ENCODE measurements around the gene ATF6B. TPM values are rescaled to one million over a fixed set of nuclear protein-coding genes. Genes with fewer than 3 reads are reported as not detected.
A peak's percentile ranks its signal among the peaks of the same experiment; 100 is the strongest.

ATF6B gene
- total and polyA plus RNA-seq, 4 experiments from 2014 or later: 11.4 to 154 (median 89.2) TPM

DNA sequence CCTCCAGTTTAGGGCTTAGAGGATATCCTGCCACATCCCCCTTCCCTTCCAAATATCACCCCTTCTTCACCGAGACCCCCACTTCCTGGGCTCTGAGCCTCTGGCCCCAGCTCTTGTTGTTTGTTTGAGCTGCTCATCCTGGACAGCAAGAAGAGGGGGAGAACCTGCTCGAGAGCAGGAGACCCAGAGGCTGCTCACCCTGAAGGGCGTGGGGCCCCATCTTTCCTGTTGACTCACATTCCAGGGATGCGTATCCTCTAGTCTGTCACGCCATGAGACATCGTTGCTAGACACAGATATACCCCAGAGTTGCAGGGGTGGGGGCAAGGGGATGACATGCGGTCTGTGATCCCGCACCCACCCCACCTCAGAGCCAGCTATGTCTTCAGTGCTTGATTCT is 13.2 kb downstream of the ATF6B start:
- no peak for DNase-seq
- H3K4me1 Mint-ChIP-seq: peaks cover 6 to 16% (median 10%) of the 10 kb centered on the region in 4 donors
- ChIA-PET POLR2A (ENCODE audit: partially characterized antibody) (no interaction called here), CTCF (ENCODE audit: partially characterized antibody) (interaction anchor here (0.7 kb wide), 1 partner anchor 1379 kb away, joined by 5 read pairs; no protein-coding TSS in a partner anchor)
- Histone ChIP-seq H3K9me3 (ENCODE audit: control insufficient read depth in 1 of 2, low read length in 2 of 2) (no peaks in the 10 kb centered on the region), H3K27ac (ENCODE audit: low read depth, low read length) (no peak overlapping the region), H3K27me3 (ENCODE audit: insufficient read depth, low read length) (no peaks in the 10 kb centered on the region), H3K4me1 (ENCODE audit: insufficient read depth, low read length) (peaks cover 8% of the 10 kb centered on the region), H3K36me3 (ENCODE audit: insufficient read depth, low read length) (peaks cover 42% of the 10 kb centered on the region), H3K4me3 (ENCODE audit: low read length in 2 of 2) (no peak overlapping the region)
- intact Hi-C loops (cut with micrococcal nuclease): no loop called here
- H3K27me3 Mint-ChIP-seq: no peaks in the 10 kb centered on the region
- H3K36me3 Mint-ChIP-seq: peaks cover 17 to 56% of the 10 kb centered on the region in 2 donors
- H3K4me3 Mint-ChIP-seq: no peak overlapping the region
- no peaks in the 10 kb centered on the region for H3K9me3 Mint-ChIP-seq
- H3K27ac Mint-ChIP-seq: peak overlapping the region in 4 of 7 donors; percentile 41 to 64 (median 44)

DNA sequence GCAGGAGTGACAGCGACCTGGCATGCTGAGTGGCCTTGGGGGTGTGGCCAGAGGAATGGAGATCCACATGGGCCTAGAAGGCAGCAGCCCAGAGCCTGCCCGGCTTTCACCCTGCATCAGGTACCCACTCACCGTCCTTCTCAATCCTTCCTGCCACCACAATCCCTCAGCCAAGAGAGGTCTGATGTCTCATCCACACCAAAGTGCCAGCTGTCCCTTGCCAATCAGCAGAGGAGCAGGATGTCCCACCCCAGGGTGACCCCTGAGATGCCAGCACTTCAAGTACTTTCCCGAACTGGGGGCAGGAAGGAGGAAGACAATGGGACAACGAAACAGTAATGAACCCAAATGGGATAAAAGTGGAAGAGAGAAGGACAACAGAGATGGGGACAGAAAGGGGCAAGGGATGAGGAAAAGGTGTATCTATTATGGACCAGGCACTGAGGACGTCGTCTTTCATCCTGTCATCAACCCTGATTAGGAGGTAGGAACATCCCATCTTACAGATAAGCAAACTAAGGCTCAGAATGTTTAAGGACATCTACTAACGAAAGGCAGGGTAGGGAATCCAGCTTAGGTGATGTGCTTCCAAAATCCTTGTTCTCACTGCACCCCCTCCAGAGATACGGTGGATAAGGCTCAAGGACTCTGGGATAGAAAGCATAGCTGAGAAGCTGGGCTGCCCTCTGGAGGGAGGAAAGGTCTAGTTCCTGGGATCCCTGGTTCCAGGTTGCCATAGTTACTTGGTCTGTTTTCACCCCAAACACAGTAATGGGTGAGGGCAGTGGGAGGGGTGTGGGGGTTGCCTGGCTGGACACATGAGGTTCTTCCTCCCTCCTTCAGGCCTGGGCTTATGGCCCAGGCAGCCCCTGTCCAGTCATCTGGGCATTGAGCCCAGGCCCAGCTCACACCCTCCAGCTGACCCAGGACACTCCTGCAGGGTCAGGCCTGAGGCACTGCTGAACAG is 14.4 kb downstream of the ATF6B start:
- Mint-ChIP-seq H3K36me3 (peaks cover 6 to 45% of the 10 kb centered on the region in 2 donors), H3K9me3 (no peaks in the 10 kb centered on the region), H3K27me3 (peaks cover 4% of the 10 kb centered on the region in 2 donors), H3K4me3 (no peak overlapping the region), H3K27ac (peak overlapping the region in 6 of 7 donors; percentile 9 to 82 (median 42)), H3K4me1 (peaks cover 11 to 16% (median 11%) of the 10 kb centered on the region in 4 donors)
- peaks cover 6% of the 10 kb centered on the region for H3K4me1 ChIP-seq (ENCODE audit: insufficient read depth, low read length)
- no peaks in the 10 kb centered on the region for H3K27me3 ChIP-seq (ENCODE audit: insufficient read depth, low read length)
- DNase-seq: no peak
- H3K27ac ChIP-seq (ENCODE audit: low read depth, low read length): no peak overlapping the region
- ChIA-PET CTCF (ENCODE audit: partially characterized antibody) (interaction anchor here (0.7 kb wide), 1 partner anchor 1378 kb away, joined by 5 read pairs; no protein-coding TSS in a partner anchor), POLR2A (ENCODE audit: partially characterized antibody) (no interaction called here)
- H3K4me3 ChIP-seq (ENCODE audit: low read length in 2 of 2): no peak overlapping the region
- peaks cover 33% of the 10 kb centered on the region for H3K36me3 ChIP-seq (ENCODE audit: insufficient read depth, low read length)
- intact Hi-C loops (cut with micrococcal nuclease): no loop called here
- H3K9me3 ChIP-seq (ENCODE audit: control insufficient read depth in 1 of 2, low read length in 2 of 2): no peaks in the 10 kb centered on the region

- DNase-seq: no peak
- POLR2A ChIA-PET (ENCODE audit: partially characterized antibody): no interaction called here
- H3K36me3 Mint-ChIP-seq: peaks cover 3 to 36% of the 10 kb centered on the region in 2 donors
Measured at GRCh38 chr6:32112431-32112980, 15.5 kb downstream of the ATF6B start.

GRCh38 chr6:32111424-32112066 is 16.5 kb downstream of the ATF6B start:
- no peak for DNase-seq
- peaks cover 15% of the 10 kb centered on the region for H3K4me1 ChIP-seq (ENCODE audit: insufficient read depth, low read length)
- ChIA-PET CTCF (ENCODE audit: partially characterized antibody) (no interaction called here), POLR2A (ENCODE audit: partially characterized antibody) (interaction anchor here (1.4 to 2.8 kb wide), 2 partner anchors 16 to 65 kb away, joined by 3 to 11 read pairs; partner anchors contain the start of gene ATF6B)
- no peak overlapping the region for H3K4me3 Mint-ChIP-seq
- no peak overlapping the region for H3K4me3 ChIP-seq (ENCODE audit: low read length in 2 of 2)
- peak overlapping the region; percentile 3 to 78 (median 57) for H3K27ac Mint-ChIP-seq
- H3K9me3 Mint-ChIP-seq: no peaks in the 10 kb centered on the region
- H3K27me3 Mint-ChIP-seq: peaks cover 6 to 12% of the 10 kb centered on the region in 2 donors
- intact Hi-C loops (cut with micrococcal nuclease): no loop called here
- peaks cover 11% of the 10 kb centered on the region for H3K36me3 ChIP-seq (ENCODE audit: insufficient read depth, low read length)
- H3K27ac ChIP-seq (ENCODE audit: low read depth, low read length): no peak overlapping the region
- no peaks in the 10 kb centered on the region for H3K27me3 ChIP-seq (ENCODE audit: insufficient read depth, low read length)
- peaks cover 13 to 27% (median 20%) of the 10 kb centered on the region in 4 donors for H3K4me1 Mint-ChIP-seq
- no peaks in the 10 kb centered on the region for H3K9me3 ChIP-seq (ENCODE audit: control insufficient read depth in 1 of 2, low read length in 2 of 2)
- H3K36me3 Mint-ChIP-seq: peaks cover 3 to 27% of the 10 kb centered on the region in 2 donors

More at GRCh38 chr6:32112431-32112980, 15.5 kb downstream of the ATF6B start:
- Mint-ChIP-seq H3K27ac (peak overlapping the region in 5 of 7 donors; percentile 5 to 69 (median 38)), H3K9me3 (no peaks in the 10 kb centered on the region), H3K4me3 (no peak overlapping the region), H3K27me3 (peaks cover 6 to 7% of the 10 kb centered on the region in 2 donors), H3K4me1 (peaks cover 13 to 25% (median 20%) of the 10 kb centered on the region in 4 donors)
- CTCF ChIA-PET (ENCODE audit: partially characterized antibody): no interaction called here
- no peak overlapping the region for H3K27ac ChIP-seq (ENCODE audit: low read depth, low read length)
- peaks cover 21% of the 10 kb centered on the region for H3K36me3 ChIP-seq (ENCODE audit: insufficient read depth, low read length)
- no peaks in the 10 kb centered on the region for H3K9me3 ChIP-seq (ENCODE audit: control insufficient read depth in 1 of 2, low read length in 2 of 2)
- H3K4me3 ChIP-seq (ENCODE audit: low read length in 2 of 2): no peak overlapping the region
- intact Hi-C loops (cut with micrococcal nuclease): no loop called here
- peaks cover 15% of the 10 kb centered on the region for H3K4me1 ChIP-seq (ENCODE audit: insufficient read depth, low read length)
- H3K27me3 ChIP-seq (ENCODE audit: insufficient read depth, low read length): no peaks in the 10 kb centered on the region

DNA sequence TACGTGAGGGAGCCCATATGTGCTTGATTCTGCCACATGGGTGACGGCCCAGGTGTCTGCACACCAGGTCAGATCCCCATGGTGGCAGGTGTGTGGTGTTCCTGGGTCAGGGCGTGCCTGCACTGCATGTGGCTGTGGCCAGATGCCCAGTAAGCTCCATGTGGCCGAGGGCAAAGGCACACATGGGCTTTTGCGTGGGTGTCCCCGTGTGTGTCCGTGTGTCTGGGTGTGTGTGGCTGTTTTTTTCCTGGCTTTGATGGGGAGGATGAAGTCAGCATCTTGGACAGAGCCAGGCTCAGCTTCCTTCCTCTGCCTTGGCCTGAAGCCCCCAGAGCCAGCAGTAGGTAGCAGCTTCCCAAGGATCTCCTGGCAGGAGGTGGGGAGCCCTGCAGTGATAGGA is 17.4 kb downstream of the ATF6B start:
- no peaks in the 10 kb centered on the region for H3K9me3 ChIP-seq (ENCODE audit: control insufficient read depth in 1 of 2, low read length in 2 of 2)
- Mint-ChIP-seq H3K27ac (peak overlapping the region in 2 of 7 donors; percentile 32 to 42), H3K4me3 (no peak overlapping the region), H3K4me1 (peaks cover 13 to 27% (median 20%) of the 10 kb centered on the region in 4 donors), H3K27me3 (peaks cover 6 to 14% of the 10 kb centered on the region in 2 donors), H3K36me3 (peaks cover 0 to 19% of the 10 kb centered on the region in 2 donors), H3K9me3 (no peaks in the 10 kb centered on the region)
- DNase-seq: no peak
- intact Hi-C loops (cut with micrococcal nuclease): no loop called here
- H3K27ac ChIP-seq (ENCODE audit: low read depth, low read length): no peak overlapping the region
- H3K4me1 ChIP-seq (ENCODE audit: insufficient read depth, low read length): peaks cover 15% of the 10 kb centered on the region
- peaks cover 2% of the 10 kb centered on the region for H3K36me3 ChIP-seq (ENCODE audit: insufficient read depth, low read length)
- ChIA-PET POLR2A (ENCODE audit: partially characterized antibody) (interaction anchor here (1.4 to 2.8 kb wide), 2 partner anchors 17 to 66 kb away, joined by 3 to 11 read pairs; partner anchors contain the start of gene ATF6B), CTCF (ENCODE audit: partially characterized antibody) (interaction anchor here (2.0 kb wide), 1 partner anchor 8 kb away, joined by 7 read pairs; no protein-coding TSS in a partner anchor)
- no peaks in the 10 kb centered on the region for H3K27me3 ChIP-seq (ENCODE audit: insufficient read depth, low read length)
- H3K4me3 ChIP-seq (ENCODE audit: low read length in 2 of 2): no peak overlapping the region

- Mint-ChIP-seq H3K4me1 (peaks cover 13 to 27% (median 20%) of the 10 kb centered on the region in 4 donors), H3K4me3 (no peak overlapping the region), H3K27me3 (peaks cover 6 to 18% of the 10 kb centered on the region in 2 donors), H3K36me3 (peaks cover 0 to 12% of the 10 kb centered on the region in 2 donors), H3K27ac (peak overlapping the region in 1 of 7 donors; percentile 49), H3K9me3 (no peaks in the 10 kb centered on the region)
- H3K9me3 ChIP-seq (ENCODE audit: control insufficient read depth in 1 of 2, low read length in 2 of 2): no peaks in the 10 kb centered on the region
- H3K4me1 ChIP-seq (ENCODE audit: insufficient read depth, low read length): peaks cover 15% of the 10 kb centered on the region
- no peak overlapping the region for H3K4me3 ChIP-seq (ENCODE audit: low read length in 2 of 2)
- ChIA-PET CTCF (ENCODE audit: partially characterized antibody) (interaction anchor here (2.0 kb wide), 1 partner anchor 8 kb away, joined by 7 read pairs; no protein-coding TSS in a partner anchor), POLR2A (ENCODE audit: partially characterized antibody) (interaction anchor here (1.4 to 2.8 kb wide), 2 partner anchors 18 to 66 kb away, joined by 3 to 11 read pairs; partner anchors contain the start of gene ATF6B)
- DNase-seq: no peak
- no peaks in the 10 kb centered on the region for H3K36me3 ChIP-seq (ENCODE audit: insufficient read depth, low read length)
- intact Hi-C loops (cut with micrococcal nuclease): no loop called here
- H3K27ac ChIP-seq (ENCODE audit: low read depth, low read length): no peak overlapping the region
- H3K27me3 ChIP-seq (ENCODE audit: insufficient read depth, low read length): no peaks in the 10 kb centered on the region
Measured at GRCh38 chr6:32109765-32110160, 18.3 kb downstream of the ATF6B start.

All from CD4-positive, alpha-beta memory T cell (primary cell).